Spleen (tissue), 7 donors: Measurements from ENCODE around the gene METAP1D.

Source experiments
- CTCF ChIP-seq, 11 experiments: fragments of 200-600 bp in 7 of 11; fragments of 450-650 bp in 4 of 11; sonication (generic) in 4 of 11; IDR thresholded peaks in 8 of 11; conservative IDR thresholded peaks in 3 of 11; 1 replicate in 7 of 11; 2 replicates in 4 of 11; pipeline versions ENCODE4 v1.4.0 to v1.8.0; 2016 to 2021; ENCODE audit warnings: antibody characterized with exemption in 11 of 11, inconsistent platforms in 4 of 11, mild to moderate bottlenecking in 1 of 11
- POLR2A ChIP-seq, 3 donors: fragments of 450-650 bp; IDR thresholded peaks; one replicate each; pipeline ENCODE4 v1.5.1; 2017; ENCODE audit warnings: antibody characterized with exemption in 3 of 3, mild to moderate bottlenecking in 1 of 3
- donor health status: DM: no; HTN: no; CAD: no; lungs with moderate emphysema.
- donor health status: DM: no; HTN: no; CAD: no.
- donor health status: DM: no; HTN: no; CAD: no.

DNA sequence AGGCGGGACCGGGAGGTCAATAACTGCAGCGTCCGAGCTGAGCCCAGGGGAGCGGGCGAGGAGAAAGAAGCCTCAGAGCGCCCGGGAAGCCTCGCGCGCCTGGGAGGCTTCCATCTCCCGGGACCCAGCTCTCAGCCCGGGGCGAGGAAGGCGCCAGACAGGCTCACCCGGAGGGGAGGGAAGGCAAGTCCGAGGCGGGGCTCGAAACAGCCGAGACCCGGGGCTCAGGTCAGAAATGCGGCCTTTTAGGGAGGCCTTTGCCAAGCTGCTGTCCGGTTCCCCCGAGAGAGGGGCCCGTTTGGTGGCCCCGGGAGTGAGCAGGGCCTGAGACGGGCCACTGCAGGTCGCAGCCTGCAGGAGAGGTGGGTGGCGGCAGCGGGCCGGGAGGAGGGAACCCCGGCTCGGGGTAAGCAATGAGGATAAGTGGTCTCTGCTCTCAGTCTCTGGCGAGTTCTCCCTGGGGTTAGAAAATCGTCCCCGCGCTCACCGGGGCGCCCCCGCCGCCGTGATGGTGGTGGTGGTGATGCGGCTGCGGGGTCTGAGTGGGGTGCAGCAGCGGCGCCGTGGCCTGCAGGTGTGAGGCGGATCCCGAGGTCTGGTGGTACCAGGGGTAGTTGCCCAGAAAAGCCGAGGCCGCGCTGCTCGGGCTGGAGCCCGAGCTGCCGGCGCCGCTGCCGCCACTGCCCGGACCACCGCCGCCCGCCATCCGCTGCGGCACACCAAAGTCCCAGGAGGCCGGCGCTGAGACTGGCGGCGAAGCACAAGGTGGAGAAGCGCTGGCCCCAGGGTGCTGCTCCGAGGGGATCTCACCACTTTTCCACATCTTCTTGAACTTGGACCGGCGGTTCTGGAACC lies 100.6 kb downstream of the METAP1D start:
- no peak for TF ChIP-seq CTCF (IDR thresholded peaks at IDR 0.05 in 8 of 11, conservative IDR thresholded peaks at IDR 0.05 in 3 of 11)
- no peak for TF ChIP-seq POLR2A (IDR thresholded peaks at IDR 0.05)
